ENCODE results near the gene TTC33. TPM values are rescaled to one million over a fixed set of nuclear protein-coding genes. Genes with fewer than 3 reads are reported as not detected.
A peak's percentile ranks its signal among the peaks of the same experiment; 100 is the strongest.

Gene TTC33
- total RNA-seq, 1 experiment from 2014 or later: 12.6 TPM

GRCh38 chr5:40679913-40680681 lies 75.7 kb downstream of the TTC33 start, which contains the start of gene PTGER4:
PTGER4 (plus strand) TSS chr5:40679915; CDS start chr5:40680994, 1,079 bp downstream.
- intact Hi-C loops (cut with micrococcal nuclease; ENCODE audit: unreplicated experiment) (loop anchor here (10.0 kb wide), 1 partner anchor 515 kb away; no protein-coding TSS in a partner anchor), in situ Hi-C loops (cut with HindIII; ENCODE audit: low pct_unique_long_range_greater_than_20kb, low sequenced_read_pairs) (no loop called here)
- DNase-seq (ENCODE audit: low read depth, low spot score): no peak
- H3K27me3 ChIP-seq (ENCODE audit: control insufficient read depth, insufficient read depth, low read length): no peaks in the 10 kb centered on the region
- ChIA-PET CTCF (interaction anchor here (0.6 kb wide), 2 partner anchors 72 to 110 kb away, joined by 3 to 5 read pairs; no protein-coding TSS in a partner anchor), POLR2A (interaction anchor here (0.7 kb wide), 1 partner anchor 576 kb away, joined by 8 read pairs; no protein-coding TSS in a partner anchor)
- H3K9me3 ChIP-seq (ENCODE audit: control insufficient read depth, insufficient read depth, low read depth, low read length): no peaks in the 10 kb centered on the region
- ATAC-seq: peak; percentile 15
- no peaks in the 10 kb centered on the region; the same call in 1 of the 2 replicates for H3K36me3 ChIP-seq (ENCODE audit: control insufficient read depth, insufficient read depth, low read length)
- peak within 1 kb of the TSS; percentile 72 to 92 for H3K4me3 ChIP-seq (ENCODE audit: low read depth in 2 of 2, low read length in 2 of 2)
- TF ChIP-seq POLR2AphosphoS5 (IDR thresholded peaks at IDR 0.05; ENCODE audit: low read depth, low read length) (peak; percentile 78), REST (IDR thresholded peaks at IDR 0.05; ENCODE audit: insufficient read depth in 1 of 2, low read depth in 2 of 2, low read length in 1 of 2) (no peak), TCF7L2 (IDR thresholded peaks at IDR 0.05; ENCODE audit: low read depth, low read length) (no peak), CTCF (IDR thresholded peaks at IDR 0.05) (no peak), SIN3A (IDR thresholded peaks at IDR 0.05; ENCODE audit: borderline replicate concordance, insufficient read depth, low read depth, low read length) (0 out of 2 replicates have a peak, but pooled peaks have one; percentile 15)
- peaks cover 40% of the 10 kb centered on the region for H3K4me1 ChIP-seq (ENCODE audit: control insufficient read depth, insufficient read depth, low read length)
- BruUV-seq (replicated peaks): TSS peak; percentile 80
- peak within 1 kb of the TSS; percentile 97 for H3K27ac ChIP-seq (ENCODE audit: low read length)

GRCh38 chr5:40679148-40679912 lies 76.4 kb downstream of the TTC33 start:
- TF ChIP-seq SIN3A (IDR thresholded peaks at IDR 0.05; ENCODE audit: borderline replicate concordance, insufficient read depth, low read depth, low read length) (no peak), REST (IDR thresholded peaks at IDR 0.05; ENCODE audit: insufficient read depth in 1 of 2, low read depth in 2 of 2, low read length in 1 of 2) (no peak), POLR2AphosphoS5 (IDR thresholded peaks at IDR 0.05; ENCODE audit: low read depth, low read length) (peak; percentile 92)
- Histone ChIP-seq H3K9me3 (ENCODE audit: control insufficient read depth, insufficient read depth, low read depth, low read length) (no peaks in the 10 kb centered on the region), H3K4me3 (ENCODE audit: low read depth in 2 of 2, low read length in 2 of 2) (peak overlapping the region; percentile 72 to 92), H3K27ac (ENCODE audit: low read length) (peak overlapping the region; percentile 97), H3K4me1 (ENCODE audit: control insufficient read depth, insufficient read depth, low read length) (peaks cover 32% of the 10 kb centered on the region), H3K27me3 (ENCODE audit: control insufficient read depth, insufficient read depth, low read length) (no peaks in the 10 kb centered on the region), H3K36me3 (ENCODE audit: control insufficient read depth, insufficient read depth, low read length) (no peaks in the 10 kb centered on the region; the same call in 1 of the 2 replicates)
- peak; percentile 97 for DNase-seq (ENCODE audit: low read depth, low spot score)
- CTCF ChIA-PET: interaction anchor here (0.6 kb wide), 1 partner anchor 111 kb away, joined by 5 read pairs; no protein-coding TSS in a partner anchor
- ATAC-seq: peak; percentile 83
- intact Hi-C loops (cut with micrococcal nuclease; ENCODE audit: unreplicated experiment) (no loop called here), in situ Hi-C loops (cut with HindIII; ENCODE audit: low pct_unique_long_range_greater_than_20kb, low sequenced_read_pairs) (no loop called here)
- POLR2A ChIA-PET: interaction anchor here (0.7 kb wide), 1 partner anchor 575 kb away, joined by 8 read pairs; no protein-coding TSS in a partner anchor
- BruUV-seq (replicated peaks): no TSS peak
